ENCODE results near the gene LEMD2. TPM values are rescaled to one million over a fixed set of nuclear protein-coding genes. Genes with fewer than 3 reads are reported as not detected.

LEMD2 gene
- total RNA-seq, 1 experiment from 2014 or later = 43.9 TPM

- Histone ChIP-seq H3K27me3 (ENCODE audit: insufficient read depth, low read length) (no peaks in the 10 kb centered on the region), H3K9ac (ENCODE audit: low read length) (no peak overlapping the region), H3K36me3 (ENCODE audit: control insufficient read depth in 1 of 2, insufficient read depth in 2 of 2, low read length in 2 of 2) (peaks cover 0 to 7% of the 10 kb centered on the region in 2 experiments; a peak in 2 of 4 replicates), H4K20me1 (ENCODE audit: insufficient read depth) (no peaks in the 10 kb centered on the region), H3K4me1 (ENCODE audit: control insufficient read depth in 1 of 2, insufficient read depth in 2 of 2, low read length in 2 of 2) (peaks cover 12 to 27% of the 10 kb centered on the region in 2 experiments), H3K27ac (ENCODE audit: low read depth, low read length) (no peak overlapping the region), H3K4me2 (ENCODE audit: low read length) (no peak overlapping the region), H3K9me3 (ENCODE audit: control insufficient read depth in 1 of 2, insufficient read depth in 1 of 2, low read depth in 1 of 2, low read length in 2 of 2) (no peaks in the 10 kb centered on the region), H3K9me2 (ENCODE audit: insufficient read depth) (no peaks in the 10 kb centered on the region), H3K79me2 (ENCODE audit: insufficient read depth, low read length) (no peaks in the 10 kb centered on the region), H3K4me3 (replicated peaks in 1 of 2; ENCODE audit: low read depth in 1 of 2, low read length in 2 of 2) (no peak overlapping the region), H2AFZ (ENCODE audit: low read depth, low read length, poor library complexity, severe bottlenecking) (no peak overlapping the region)
- no peak for ATAC-seq
- no TSS peak for BruUV-seq (replicated peaks)
- DNase-seq (ENCODE audit: low read depth, low spot score) = no peak
- intact Hi-C loops (cut with micrococcal nuclease) = no loop called here
- RAD21 ChIA-PET (ENCODE audit: low non-redundant PET in 1 of 2, low total read pairs in 2 of 2, uncharacterized antibody in 2 of 2, unreplicated experiment in 2 of 2) = interaction anchor here in 1 of 2 experiments (1.0 kb wide), 1 partner anchor 269 kb away, joined by 3 read pairs; no protein-coding TSS in a partner anchor
- POLR2A ChIA-PET = no interaction called here
- CTCF ChIA-PET = interaction anchor here (1.1 to 3.8 kb wide), 11 partner anchors 9 to 385 kb away, joined by 3 to 67 read pairs (median 4); no protein-coding TSS in a partner anchor
- TF ChIP-seq ZBTB33 (IDR thresholded peaks at IDR 0.05; ENCODE audit: extremely low read depth, insufficient replicate concordance, low read length) (no peak), REST (IDR thresholded peaks at IDR 0.05; ENCODE audit: low read depth) (no peak), SIN3A (IDR thresholded peaks at IDR 0.05; ENCODE audit: low read depth) (no peak), RAD21 (IDR thresholded peaks at IDR 0.05; ENCODE audit: low read depth) (no peak), MAX (IDR thresholded peaks at IDR 0.05) (no peak), ATF3 (IDR thresholded peaks at IDR 0.05) (no peak), POLR2A (IDR thresholded peaks at IDR 0.05; ENCODE audit: borderline replicate concordance, extremely low read depth, insufficient read depth, insufficient read length) (no peak), ZFX (IDR thresholded peaks at IDR 0.05) (no peak), CEBPB (IDR thresholded peaks at IDR 0.05; ENCODE audit: low read depth) (no peak), EZH2 (IDR thresholded peaks at IDR 0.05) (no peak)
These were observed 18.7 kb downstream of the LEMD2 start for GRCh38 chr6:33770124-33770832.
